ENCODE results near the gene ECI2. TPM values are rescaled to one million over a fixed set of nuclear protein-coding genes. Genes with fewer than 3 reads are reported as not detected.

ECI2 gene
- total and polyA plus RNA-seq, 10 of the 15 experiments (the other 5 are each of a cell fraction or from before 2014, with no cell fraction given), result 38.7 to 129 (median 60.1) TPM

- no peaks in the 10 kb centered on the region for H3K79me2 ChIP-seq (ENCODE audit: control insufficient read depth, insufficient read depth, low read length)
- no peaks in the 10 kb centered on the region for H3K4me1 ChIP-seq (ENCODE audit: control insufficient read depth, insufficient read depth, low read length)
- intact Hi-C loops (cut with micrococcal nuclease; ENCODE audit: unreplicated experiment), result no loop called here
- ChIA-PET CTCF (interaction anchor here (1.2 to 1.8 kb wide), 3 partner anchors 9 to 12 kb away, joined by 3 to 10 read pairs (median 3); no protein-coding TSS in a partner anchor), SMC1A (ENCODE audit: uncharacterized antibody, unreplicated experiment) (interaction anchor here (1.9 kb wide), 1 partner anchor 10 kb away, joined by 9 read pairs; no protein-coding TSS in a partner anchor), RAD21 (ENCODE audit: unreplicated experiment) (interaction anchor here (0.6 kb wide), 1 partner anchor 89 kb away, joined by 3 read pairs; no protein-coding TSS in a partner anchor), POLR2A (no interaction called here)
- no peaks in the 10 kb centered on the region for H3K9me3 ChIP-seq (replicated peaks; ENCODE audit: control insufficient read depth, insufficient read depth, low read length)
- H3K36me3 ChIP-seq (ENCODE audit: control insufficient read depth in 2 of 2, insufficient read depth in 2 of 2, low read length in 1 of 2), result no peaks in the 10 kb centered on the region
- WGBS (ENCODE audit: insufficient coverage, insufficient replicate concordance, low lambda C conversion rate, missing lambda C conversion rate), result 48% methylated on average over 2 of the region's 2 CpGs
- H3K4me2 ChIP-seq (ENCODE audit: control insufficient read depth, insufficient read depth), result no peak overlapping the region
- H3K27me3 ChIP-seq (replicated peaks in 1 of 2; ENCODE audit: control insufficient read depth in 2 of 2, insufficient read depth in 2 of 2, low read length in 1 of 2), result no peaks in the 10 kb centered on the region
- no peak overlapping the region for H3K4me3 ChIP-seq
- no peak for TF ChIP-seq ZNF592 (IDR thresholded peaks at IDR 0.05)
- TF ChIP-seq KDM1A (IDR thresholded peaks at IDR 0.05; ENCODE audit: borderline replicate concordance), result no peak
- no peak for TF ChIP-seq MXI1 (IDR thresholded peaks at IDR 0.05; ENCODE audit: low read depth, low read length)
- no peak for TF ChIP-seq RELA (IDR thresholded peaks at IDR 0.05; ENCODE audit: borderline replicate concordance, partially characterized antibody)
- TF ChIP-seq POU2F2 (IDR thresholded peaks at IDR 0.05; ENCODE audit: borderline replicate concordance, low read depth, low read length), result no peak
- TF ChIP-seq SP1 (IDR thresholded peaks at IDR 0.05; ENCODE audit: low read depth, low read length), result no peak
- TF ChIP-seq RAD51 (IDR thresholded peaks at IDR 0.05), result no peak
- TF ChIP-seq RFX5 (IDR thresholded peaks at IDR 0.05; ENCODE audit: low read depth, low read length), result no peak
- TF ChIP-seq CEBPB (IDR thresholded peaks at IDR 0.05; ENCODE audit: borderline replicate concordance in 1 of 2, low read depth in 2 of 2, low read length in 2 of 2), result no peak
- no peak for TF ChIP-seq HDAC6 (IDR thresholded peaks at IDR 0.05; ENCODE audit: unreplicated experiment)
- no peak for TF ChIP-seq SREBF1 (IDR thresholded peaks at IDR 0.05; ENCODE audit: low read length)
- TF ChIP-seq SIN3A (IDR thresholded peaks at IDR 0.05; ENCODE audit: low read depth, low read length), result no peak
- TF ChIP-seq GATAD2B (conservative IDR thresholded peaks at IDR 0.05; ENCODE audit: low read depth), result no peak
- no peak for TF ChIP-seq CREB1 (IDR thresholded peaks at IDR 0.05; ENCODE audit: low read depth)
- no peak for TF ChIP-seq ASH2L (IDR thresholded peaks at IDR 0.05; ENCODE audit: borderline replicate concordance, low read depth)
- no peak for TF ChIP-seq STAT3 (IDR thresholded peaks at IDR 0.05; ENCODE audit: low read depth, low read length)
- TF ChIP-seq FOS (IDR thresholded peaks at IDR 0.05; ENCODE audit: borderline replicate concordance, extremely low read depth, insufficient read length), result no peak
- no peak overlapping the region for H2AFZ ChIP-seq (ENCODE audit: control insufficient read depth, low read depth, low read length)
- ATAC-seq (no peak), FAIRE-seq (no peak), DNase-seq (ENCODE audit: low read depth, low spot score) (no peak)
- H3K9ac ChIP-seq (ENCODE audit: control insufficient read depth, insufficient read depth, low read length), result no peak overlapping the region
- in situ Hi-C loops (cut with MboI), result no loop called here
- H3K27ac ChIP-seq (ENCODE audit: control insufficient read depth, insufficient read depth), result no peak overlapping the region
- no peaks in the 10 kb centered on the region for H4K20me1 ChIP-seq (ENCODE audit: control insufficient read depth, insufficient read depth)
- BruUV-seq (replicated peaks), result no TSS peak
These were observed 9.7 kb upstream of the ECI2 start for GRCh38 chr6:4145083-4145482.
